Skeletal muscle satellite cell (primary cell): ENCODE data around the gene FOXL3.
"Not testable (repeated sequence)": the region's sequence is repeated elsewhere in the genome, so short reads cannot be mapped to it uniquely, and the experiment has no call there.

ENCODE experiments used
- H3K27me3 ChIP-seq: 2 replicates; pipeline ENCODE4 v1.7.0; 2013; ENCODE audit warnings: low read length; ENCODE audit not compliant: control insufficient read depth, insufficient read depth
- H3K36me3 ChIP-seq: 2 replicates; pipeline ENCODE4 v1.7.0; 2013; ENCODE audit warnings: mild to moderate bottlenecking, control low read depth, low read length; ENCODE audit not compliant: insufficient read depth
- H3K4me1 ChIP-seq: 2 replicates; pipeline ENCODE4 v1.7.0; 2013; ENCODE audit warnings: low read length; ENCODE audit not compliant: control insufficient read depth, insufficient read depth
- H3K4me2 ChIP-seq: 2 replicates; pipeline ENCODE4 v1.7.0; 2013; ENCODE audit warnings: mild to moderate bottlenecking, low read length
- H3K4me3 ChIP-seq: 2 replicates; pipeline ENCODE4 v1.7.0; 2013; ENCODE audit warnings: low read length
- H3K9ac ChIP-seq: 2 replicates; pipeline ENCODE4 v1.7.0; 2013; ENCODE audit warnings: mild to moderate bottlenecking, low read depth, low read length, moderate library complexity
- H3K9me3 ChIP-seq: replicated peaks from 2 replicates; pipeline ENCODE4 v1.7.0; 2013; ENCODE audit warnings: mild to moderate bottlenecking, control low read depth, low read length

The FOXL3 gene

DNA sequence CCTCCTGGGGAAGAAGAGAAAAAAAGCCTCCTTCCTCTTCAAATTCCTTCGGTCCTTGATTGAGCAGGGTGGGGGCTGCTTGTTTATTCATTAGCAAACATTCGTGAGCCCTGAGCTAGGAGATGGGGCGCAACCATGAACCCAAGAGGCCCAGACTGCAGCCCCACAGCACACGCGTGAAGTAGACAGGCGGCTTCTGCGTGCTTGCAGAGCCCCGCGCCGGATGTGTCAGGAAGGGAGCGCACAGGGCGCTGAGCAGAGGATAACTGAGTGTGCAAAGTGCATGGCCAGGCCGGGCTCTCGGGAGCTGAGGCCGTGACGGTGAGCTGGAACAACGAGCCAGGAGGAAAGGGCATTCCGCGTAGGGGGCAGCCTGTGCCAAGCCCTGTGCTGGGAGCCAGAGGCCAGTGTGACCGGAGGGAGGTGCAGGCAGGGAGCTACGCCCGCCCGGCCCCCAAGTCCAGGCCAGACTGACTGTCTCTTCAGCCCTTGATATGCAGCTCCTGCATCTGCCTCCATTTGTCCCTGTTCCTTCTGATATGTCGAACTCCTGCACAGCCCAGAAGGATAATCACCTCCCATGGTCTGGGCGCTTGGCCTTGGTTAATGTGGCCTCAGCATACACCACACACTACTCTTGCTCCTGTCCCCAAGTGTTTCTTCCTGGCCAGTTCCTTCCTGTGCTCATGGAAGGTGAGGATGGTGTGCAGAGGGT is 4.6 kb downstream of the FOXL3 start:
- Histone ChIP-seq H3K4me2 (no peak overlapping the region), H3K36me3 (no peaks in the 10 kb centered on the region), H3K9ac (no peak overlapping the region), H3K27me3 (peaks cover 77% of the 10 kb centered on the region), H3K4me3 (no peak overlapping the region), H3K4me1 (no peaks in the 10 kb centered on the region), H3K9me3 (no peaks in the 10 kb centered on the region)

DNA sequence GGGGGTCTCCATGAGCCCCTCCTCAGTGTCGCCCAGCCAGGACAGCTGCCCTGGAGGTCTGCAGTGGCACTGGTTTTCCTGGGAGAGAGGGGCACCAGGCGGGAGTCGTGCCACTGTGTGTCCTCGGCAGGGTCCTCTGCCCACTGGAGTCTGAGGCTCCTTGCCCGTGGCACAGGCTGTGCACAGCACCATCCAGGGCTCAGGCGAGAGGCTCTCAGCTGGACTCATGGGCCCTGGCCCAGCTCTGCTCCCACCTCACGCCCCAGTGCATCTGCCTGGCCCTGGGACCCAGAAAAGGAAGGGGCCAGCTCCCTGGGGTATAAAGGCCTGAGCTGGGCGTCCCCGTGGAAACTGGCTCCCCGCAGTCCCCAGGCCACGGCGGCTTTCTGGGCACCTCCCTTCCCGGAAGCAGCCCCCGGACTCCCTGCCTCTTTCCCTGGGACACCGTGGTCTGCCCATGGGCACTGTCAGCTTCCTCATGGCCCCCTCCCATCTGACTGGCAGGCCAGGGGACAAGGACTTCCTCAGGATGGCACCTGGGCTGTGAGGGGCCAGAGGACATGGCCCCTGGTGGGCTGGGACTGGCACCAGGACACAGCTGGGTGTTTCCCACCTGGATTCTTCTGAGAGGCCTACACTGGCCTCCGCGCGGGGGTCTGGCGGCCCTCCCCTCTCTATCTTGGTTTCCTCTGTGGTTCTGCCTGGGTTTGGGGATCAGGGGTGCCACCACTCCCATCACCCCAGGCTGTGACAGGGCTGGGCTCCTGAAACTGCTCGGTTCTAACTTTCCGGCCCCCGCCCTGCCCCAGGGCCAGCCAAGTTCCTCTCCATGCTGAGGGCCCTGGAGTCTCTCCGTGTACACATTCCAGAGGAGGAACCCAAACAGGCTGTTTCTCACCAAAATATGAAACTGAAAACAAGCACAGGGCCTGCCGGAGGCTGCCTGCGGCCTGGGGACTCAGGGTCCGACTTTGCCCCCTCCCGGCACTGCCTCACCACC is 5.5 kb downstream of the FOXL3 start:
- H3K27me3 ChIP-seq: peaks cover 74% of the 10 kb centered on the region
- H3K4me2 ChIP-seq: no peak overlapping the region
- no peak overlapping the region for H3K4me3 ChIP-seq
- no peaks in the 10 kb centered on the region for H3K36me3 ChIP-seq
- no peaks in the 10 kb centered on the region for H3K4me1 ChIP-seq
- H3K9ac ChIP-seq: no peak overlapping the region
- H3K9me3 ChIP-seq: no peaks in the 10 kb centered on the region

DNA sequence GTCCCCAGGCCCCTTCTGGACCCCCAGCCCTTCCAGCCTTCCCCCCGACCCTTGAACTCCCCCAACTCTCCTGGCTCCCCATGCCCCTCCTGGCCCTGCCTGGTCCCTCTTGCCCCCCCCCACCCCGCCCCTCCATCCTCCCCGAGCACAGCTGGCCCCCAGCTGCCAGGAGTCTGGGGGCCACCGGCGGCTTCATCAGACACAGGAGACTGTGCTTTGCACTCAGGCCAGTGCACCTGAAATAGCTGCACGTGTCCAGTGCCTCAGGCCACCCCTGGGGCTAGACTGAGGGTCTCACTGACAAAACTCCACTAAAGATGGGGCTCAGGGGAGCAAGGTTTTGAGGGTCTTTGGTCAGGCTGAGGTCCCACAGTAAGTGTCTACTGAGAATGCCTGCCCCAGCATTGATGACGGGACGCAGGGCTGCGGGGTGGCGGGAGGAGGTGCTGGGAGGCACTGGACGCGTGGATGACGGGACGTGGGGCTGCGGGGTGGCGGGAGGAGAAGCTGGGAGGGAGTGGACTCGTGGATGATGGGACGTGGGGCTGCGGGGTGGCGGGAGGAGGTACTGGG is 6.5 kb downstream of the FOXL3 start:
- Histone ChIP-seq H3K36me3 (no peaks in the 10 kb centered on the region), H3K4me1 (no peaks in the 10 kb centered on the region), H3K9ac (no peak overlapping the region), H3K27me3 (peaks cover 67% of the 10 kb centered on the region), H3K4me2 (no peak overlapping the region), H3K4me3 (no peak overlapping the region), H3K9me3 (no peaks in the 10 kb centered on the region)

DNA sequence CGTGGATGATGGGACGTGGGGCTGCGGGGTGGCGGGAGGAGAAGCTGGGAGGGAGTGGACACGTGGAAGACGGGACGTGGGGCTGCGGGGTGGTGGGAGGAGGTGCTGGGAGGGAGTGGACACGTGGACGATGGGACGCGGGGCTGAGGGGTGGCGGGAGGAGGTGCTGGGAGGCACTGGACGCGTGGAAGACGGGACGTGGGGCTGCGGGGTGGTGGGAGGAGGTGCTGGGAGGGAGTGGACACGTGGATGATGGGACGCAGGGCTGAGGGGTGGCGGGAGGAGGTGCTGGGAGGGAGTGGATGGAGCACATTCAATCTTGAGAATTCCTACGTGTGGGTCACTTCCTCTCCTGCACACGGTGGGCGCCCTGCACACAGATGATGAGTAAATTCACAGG is 7.2 kb downstream of the FOXL3 start:
- H3K4me2 ChIP-seq, H3K9ac ChIP-seq, H3K4me1 ChIP-seq, H3K36me3 ChIP-seq, H3K4me3 ChIP-seq, H3K9me3 ChIP-seq: not testable (repeated sequence)
- H3K27me3 ChIP-seq: peaks cover 60% of the 10 kb centered on the region

- Histone ChIP-seq H3K4me3 (no peak overlapping the region), H3K4me1 (no peaks in the 10 kb centered on the region), H3K9ac (no peak overlapping the region)
Observed at GRCh38 chr7:297611-298374, 7.8 kb downstream of the FOXL3 start.

GRCh38 chr7:298375-298702 is 8.4 kb downstream of the FOXL3 start:
- no peak overlapping the region for H3K9ac ChIP-seq
- peaks cover 48% of the 10 kb centered on the region for H3K27me3 ChIP-seq
- H3K9me3 ChIP-seq: no peaks in the 10 kb centered on the region
- H3K4me2 ChIP-seq: no peak overlapping the region
- no peaks in the 10 kb centered on the region for H3K4me1 ChIP-seq
- H3K4me3 ChIP-seq: no peak overlapping the region
- H3K36me3 ChIP-seq: no peaks in the 10 kb centered on the region

More at GRCh38 chr7:297611-298374, 7.8 kb downstream of the FOXL3 start:
- H3K9me3 ChIP-seq: no peaks in the 10 kb centered on the region
- no peak overlapping the region for H3K4me2 ChIP-seq
- no peaks in the 10 kb centered on the region for H3K36me3 ChIP-seq
- peaks cover 54% of the 10 kb centered on the region for H3K27me3 ChIP-seq

DNA sequence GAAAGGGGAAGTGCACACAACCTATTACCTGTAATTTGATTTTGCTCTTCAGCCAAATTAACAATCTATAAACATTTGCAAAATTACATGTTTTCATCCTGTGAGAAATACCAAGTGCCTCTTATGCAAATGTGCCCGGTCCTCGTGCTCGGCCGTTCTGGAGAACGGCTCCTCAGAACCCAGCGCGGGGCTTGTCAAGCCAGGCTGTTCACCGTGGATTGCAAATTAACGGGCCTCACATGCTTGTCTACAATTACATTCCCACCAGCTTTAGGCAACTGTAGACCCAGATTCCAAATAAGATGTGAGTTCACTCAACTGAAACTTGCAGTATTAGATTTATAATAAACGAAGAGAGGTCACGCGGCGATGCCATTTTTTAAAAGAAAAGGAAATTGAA is 8.8 kb downstream of the FOXL3 start:
- Histone ChIP-seq H3K9me3 (no peaks in the 10 kb centered on the region), H3K9ac (no peak overlapping the region), H3K27me3 (peaks cover 44% of the 10 kb centered on the region), H3K4me2 (no peak overlapping the region), H3K4me3 (no peak overlapping the region), H3K36me3 (no peaks in the 10 kb centered on the region), H3K4me1 (no peaks in the 10 kb centered on the region)

DNA sequence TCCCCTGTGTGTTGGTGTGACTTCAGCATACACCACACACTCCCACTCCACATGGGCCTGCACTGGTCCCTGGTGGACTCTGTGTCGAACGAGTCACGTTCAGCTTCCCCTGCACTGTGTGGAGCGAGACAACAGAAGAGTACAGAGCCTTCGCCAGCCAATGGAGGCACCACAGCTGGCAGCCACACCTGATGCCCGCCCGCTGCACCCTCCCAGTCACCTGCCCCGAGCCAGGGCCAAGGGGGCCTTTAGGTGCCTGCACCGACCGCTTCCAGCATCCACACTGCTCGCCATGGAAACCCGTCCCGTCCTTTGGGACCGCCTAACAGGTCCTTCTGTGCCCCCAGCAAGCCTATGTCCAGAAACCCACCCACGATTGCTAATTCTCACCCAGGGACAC is 9.2 kb downstream of the FOXL3 start:
- Histone ChIP-seq H3K36me3 (no peaks in the 10 kb centered on the region), H3K4me1 (no peaks in the 10 kb centered on the region), H3K9me3 (no peaks in the 10 kb centered on the region), H3K9ac (no peak overlapping the region), H3K4me3 (no peak overlapping the region), H3K27me3 (peaks cover 40% of the 10 kb centered on the region), H3K4me2 (no peak overlapping the region)

GRCh38 chr7:299628-300027 is 9.7 kb downstream of the FOXL3 start:
- Histone ChIP-seq H3K27me3 (peaks cover 35% of the 10 kb centered on the region), H3K9ac (no peak overlapping the region), H3K9me3 (no peaks in the 10 kb centered on the region), H3K4me2 (no peak overlapping the region), H3K4me1 (no peaks in the 10 kb centered on the region), H3K36me3 (no peaks in the 10 kb centered on the region), H3K4me3 (no peak overlapping the region)

DNA sequence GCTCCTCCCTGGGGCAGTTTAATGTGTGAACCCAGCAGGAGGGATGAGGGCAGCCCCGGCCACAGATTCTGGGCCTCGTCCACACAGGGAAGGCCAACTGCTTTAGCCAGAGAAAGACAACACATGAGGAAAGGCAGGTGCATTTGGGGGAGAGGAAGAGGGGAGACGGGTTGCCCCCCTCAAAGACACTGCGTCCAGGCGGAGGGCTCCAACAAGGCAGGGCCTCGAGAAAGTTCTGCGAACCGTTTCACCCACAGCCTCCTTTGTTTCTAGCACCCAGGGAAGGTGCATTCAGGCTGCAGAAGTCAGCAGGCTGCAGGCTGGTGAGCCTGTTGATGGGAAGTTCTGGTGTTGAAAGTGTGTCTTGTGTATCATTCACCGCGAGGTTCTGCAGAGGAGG is 10.1 kb downstream of the FOXL3 start:
- Histone ChIP-seq H3K9ac (no peak overlapping the region), H3K27me3 (peaks cover 31% of the 10 kb centered on the region), H3K4me2 (no peak overlapping the region), H3K4me1 (no peaks in the 10 kb centered on the region), H3K9me3 (no peaks in the 10 kb centered on the region), H3K4me3 (no peak overlapping the region), H3K36me3 (no peaks in the 10 kb centered on the region)
